DOHH2 (cell line): ENCODE measurements around the gene NOXO1.
"Not testable (repeated sequence)": the region's sequence is repeated elsewhere in the genome, so short reads cannot be mapped to it uniquely, and the experiment has no call there.

Experiments
- H3F3A ChIP-seq: fragments of 200-600 bp; sonication (generic), shearing (Covaris generic); 2 replicates; pipeline ENCODE4 v1.6.0; 2016; ENCODE audit warnings: antibody characterized with exemption, mild to moderate bottlenecking; ENCODE audit not compliant: control insufficient read depth, insufficient read depth
- H3K27ac ChIP-seq: fragments of 200-600 bp; sonication (generic); 2 replicates; pipeline ENCODE4 v1.5.1; 2014; ENCODE audit warnings: low read depth, mild to moderate bottlenecking, low read length, moderate library complexity
- H3K27me3 ChIP-seq: fragments of 200-600 bp; sonication (generic); 2 replicates; pipeline ENCODE4 v1.6.1; 2014; ENCODE audit warnings: mild to moderate bottlenecking, low read length, mixed read lengths; ENCODE audit not compliant: control insufficient read depth
- H3K36me3 ChIP-seq: fragments of 200-600 bp; sonication (generic); 2 replicates; pipeline ENCODE4 v1.6.1; 2014; ENCODE audit warnings: mild to moderate bottlenecking, low read length, moderate library complexity, mixed read lengths; ENCODE audit not compliant: control insufficient read depth
- H3K4me1 ChIP-seq: fragments of 200-600 bp; sonication (generic); 2 replicates; pipeline ENCODE4 v1.6.1; 2014; ENCODE audit warnings: mild to moderate bottlenecking, low read length, mixed read lengths; ENCODE audit not compliant: control insufficient read depth
- H3K4me2 ChIP-seq: fragments of 200-600 bp; sonication (generic); 2 replicates; pipeline ENCODE4 v1.6.0; 2014; ENCODE audit warnings: mild to moderate bottlenecking, low read length, moderate library complexity
- H3K4me3 ChIP-seq: fragments of 200-600 bp; sonication (generic); 2 replicates; pipeline ENCODE4 v1.5.1; 2014; ENCODE audit warnings: mild to moderate bottlenecking, low read length, mixed read lengths
- H3K79me2 ChIP-seq: fragments of 200-600 bp; sonication (generic); 2 replicates; pipeline ENCODE4 v1.6.1; 2014; ENCODE audit warnings: mild to moderate bottlenecking, low read length, mixed read lengths; ENCODE audit not compliant: control insufficient read depth
- H3K9me2 ChIP-seq: fragments of 200-600 bp; sonication (generic); replicated peaks from 2 replicates; pipeline ENCODE4 v1.6.1; 2014; ENCODE audit warnings: mild to moderate bottlenecking, low read length, mixed read lengths; ENCODE audit not compliant: control insufficient read depth
- H3K9me3 ChIP-seq: fragments of 200-600 bp; sonication (generic); 2 replicates; pipeline ENCODE4 v1.6.1; 2014; ENCODE audit warnings: antibody characterized with exemption, low read length, mixed read lengths; ENCODE audit not compliant: control insufficient read depth, insufficient read depth
- H4K20me1 ChIP-seq: fragments of 200-600 bp; sonication (generic); 2 replicates; pipeline ENCODE4 v1.6.0; 2014; ENCODE audit warnings: low read depth, mild to moderate bottlenecking, antibody characterized with exemption, low read length, moderate library complexity; ENCODE audit not compliant: control insufficient read depth, insufficient read depth
- CTCF ChIP-seq: fragments of 200-600 bp; sonication (generic); IDR thresholded peaks from one replicate; pipeline ENCODE4 v1.5.1; 2014; ENCODE audit warnings: antibody characterized with exemption, mild to moderate bottlenecking, low read depth, low read length; ENCODE audit not compliant: poor library complexity, severe bottlenecking
- EZH2phosphoT487 ChIP-seq: fragments of 200-600 bp; sonication (generic); IDR thresholded peaks from 2 replicates; pipeline ENCODE4 v1.6.1; 2017; ENCODE audit warnings: borderline replicate concordance, mild to moderate bottlenecking, antibody characterized with exemption, low read length, moderate library complexity, mixed read lengths

NOXO1 gene

GRCh38 chr16:1960665-1961630, 20.3 kb downstream of the NOXO1 start:
- no peak for TF ChIP-seq EZH2phosphoT487
- Histone ChIP-seq H3K4me1 (peaks cover 38% of the 10 kb centered on the region), H3K36me3 (peaks cover 61% of the 10 kb centered on the region), H3K4me2 (peak overlapping the region; percentile 99), H3K27me3 (no peaks in the 10 kb centered on the region), H3K4me3 (peak overlapping the region; percentile 98), H3F3A (peaks cover 43% of the 10 kb centered on the region), H3K9me3 (no peaks in the 10 kb centered on the region), H3K79me2 (peaks cover 54% of the 10 kb centered on the region), H3K9me2 (no peaks in the 10 kb centered on the region), H3K27ac (peak overlapping the region; percentile 62), H4K20me1 (peaks cover 10% of the 10 kb centered on the region)

- Histone ChIP-seq H3K9me2 (no peaks in the 10 kb centered on the region), H3K4me1 (peaks cover 34% of the 10 kb centered on the region), H3K79me2 (peaks cover 40% of the 10 kb centered on the region), H3K36me3 (peaks cover 49% of the 10 kb centered on the region), H3K4me2 (peak within 1 kb of the TSS; percentile 99), H3K4me3 (peak within 1 kb of the TSS; percentile 98), H3F3A (peaks cover 42% of the 10 kb centered on the region), H3K27me3 (no peaks in the 10 kb centered on the region), H3K9me3 (no peaks in the 10 kb centered on the region), H4K20me1 (peaks cover 10% of the 10 kb centered on the region), H3K27ac (peak within 1 kb of the TSS; percentile 62)
- TF ChIP-seq CTCF = peak; percentile 91
- no peak for TF ChIP-seq EZH2phosphoT487
Measured at GRCh38 chr16:1959269-1960039, 21.8 kb downstream of the NOXO1 start, which contains the start of gene NDUFB10. TSS of gene NDUFB10 (plus strand) at chr16:1959538. CDS start at chr16:1959625, 87 bp downstream.

GRCh38 chr16:1958715-1959268, 22.5 kb downstream of the NOXO1 start:
- Histone ChIP-seq H3K9me2 (no peaks in the 10 kb centered on the region), H3K4me2 (peak overlapping the region; percentile 99), H3K27ac (no peak overlapping the region), H3K36me3 (peaks cover 42% of the 10 kb centered on the region), H3K79me2 (peaks cover 33% of the 10 kb centered on the region), H3K9me3 (no peaks in the 10 kb centered on the region), H3F3A (peaks cover 35% of the 10 kb centered on the region), H3K4me1 (peaks cover 34% of the 10 kb centered on the region), H3K27me3 (no peaks in the 10 kb centered on the region), H3K4me3 (peak overlapping the region; percentile 98), H4K20me1 (peaks cover 6% of the 10 kb centered on the region)
- TF ChIP-seq CTCF = no peak
- no peak for TF ChIP-seq EZH2phosphoT487

- not testable (repeated sequence) for H3K27me3 ChIP-seq, H3K4me3 ChIP-seq, H3K27ac ChIP-seq, H3K9me3 ChIP-seq, H3K4me2 ChIP-seq, H3K9me2 ChIP-seq, H4K20me1 ChIP-seq
- peaks cover 29% of the 10 kb centered on the region for H3F3A ChIP-seq
- peaks cover 34% of the 10 kb centered on the region for H3K4me1 ChIP-seq
- peaks cover 27% of the 10 kb centered on the region for H3K79me2 ChIP-seq
- H3K36me3 ChIP-seq = peaks cover 35% of the 10 kb centered on the region
Measured at GRCh38 chr16:1958143-1958491, 23.2 kb downstream of the NOXO1 start.

GRCh38 chr16:1957434-1958142, 23.7 kb downstream of the NOXO1 start:
- H3K27ac ChIP-seq, H3K4me2 ChIP-seq, H4K20me1 ChIP-seq, H3K9me3 ChIP-seq, H3K4me3 ChIP-seq, H3K27me3 ChIP-seq, H3K9me2 ChIP-seq: not testable (repeated sequence)
- Histone ChIP-seq H3K4me1 (peaks cover 29% of the 10 kb centered on the region), H3K79me2 (peaks cover 21% of the 10 kb centered on the region), H3K36me3 (peaks cover 30% of the 10 kb centered on the region), H3F3A (peaks cover 23% of the 10 kb centered on the region)
